ENCODE data around the gene UGCG. TPM values are rescaled to one million over a fixed set of nuclear protein-coding genes. Genes with fewer than 3 reads are reported as not detected.

UGCG gene
- total RNA-seq, 1 experiment from 2014 or later, result 23.3 TPM

GRCh38 chr9:111925017-111925770 is 28.6 kb downstream of the UGCG start:
- H3K14ac ChIP-seq (ENCODE audit: insufficient read depth, low read length), result no peak overlapping the region
- H2BK5ac ChIP-seq (ENCODE audit: insufficient read length, low read length), result no peak overlapping the region
- H3K23me2 ChIP-seq (ENCODE audit: insufficient read length, low read depth, low read length, poor library complexity, severe bottlenecking), result no peaks in the 10 kb centered on the region
- no peaks in the 10 kb centered on the region for H3K79me2 ChIP-seq (ENCODE audit: insufficient read depth, low read length)
- H2AFZ ChIP-seq (ENCODE audit: low read length), result no peak overlapping the region
- H2BK12ac ChIP-seq (ENCODE audit: insufficient read length, low read depth, low read length), result no peak overlapping the region
- no peak overlapping the region for H3K56ac ChIP-seq (ENCODE audit: insufficient read length, low read depth, low read length)
- no CpG with 5 or more reads among the region's 7 CpGs for WGBS (ENCODE audit: extremely low coverage, insufficient read length, low lambda C conversion rate)
- H2BK120ac ChIP-seq (ENCODE audit: low read depth, low read length, poor library complexity, severe bottlenecking), result no peak overlapping the region
- Mint-ChIP-seq H3K36me3 (ENCODE audit: insufficient read depth in 1 of 3, low read depth in 3 of 3) (peaks cover 4 to 21% (median 20%) of the 10 kb centered on the region in 3 experiments; a peak in 5 of 7 replicates), H3K9me3 (no peaks in the 10 kb centered on the region), H3K4me1 (no peaks in the 10 kb centered on the region), H3K27me3 (ENCODE audit: low read depth) (no peaks in the 10 kb centered on the region), H3K27ac (no peak overlapping the region), H3K4me3 (no peak overlapping the region)
- no peak for TF ChIP-seq CTCF (conservative IDR thresholded peaks at IDR 0.05)
- H3K9me3 ChIP-seq (ENCODE audit: control insufficient read depth, low read depth, low read length), result no peaks in the 10 kb centered on the region
- H3K23ac ChIP-seq (ENCODE audit: insufficient read length, low read depth, low read length), result no peak overlapping the region
- H3K27me3 ChIP-seq (ENCODE audit: insufficient read depth, low read length), result no peaks in the 10 kb centered on the region
- H4K5ac ChIP-seq (ENCODE audit: insufficient read length, low read depth, low read length), result no peak overlapping the region
- no peak overlapping the region for H2BK15ac ChIP-seq (ENCODE audit: low read depth, low read length)
- H4K91ac ChIP-seq (ENCODE audit: insufficient read length, low read depth, low read length), result no peak overlapping the region
- peaks cover 3% of the 10 kb centered on the region for H3K79me1 ChIP-seq (ENCODE audit: insufficient read depth, low read depth, low read length, poor library complexity, severe bottlenecking)
- no peak overlapping the region for H3K27ac ChIP-seq (ENCODE audit: insufficient read length, low read depth, low read length)
- H4K8ac ChIP-seq (replicated peaks; ENCODE audit: insufficient read length, low read depth, low read length), result no peak overlapping the region
- no peak overlapping the region for H2AK5ac ChIP-seq (ENCODE audit: insufficient read length, low read length)
- DNase-seq, result no peak
- no peak overlapping the region for H3K4me2 ChIP-seq (ENCODE audit: insufficient read depth, insufficient read length, low read length)
- no peaks in the 10 kb centered on the region for H4K20me1 ChIP-seq (ENCODE audit: control insufficient read depth, insufficient read depth, insufficient read length)
- no peaks in the 10 kb centered on the region for H3K4me1 ChIP-seq (ENCODE audit: insufficient read depth, low read length)
- no peak overlapping the region for H3K4ac ChIP-seq (ENCODE audit: low read depth, low read length)
- no peak overlapping the region for H3K9ac ChIP-seq (ENCODE audit: extremely low read depth, insufficient read length, low read length)
- H3T11ph ChIP-seq (ENCODE audit: low read length), result no peak overlapping the region
- H2BK20ac ChIP-seq (ENCODE audit: low read depth, low read length, poor library complexity, severe bottlenecking), result no peak overlapping the region
- H3K18ac ChIP-seq (ENCODE audit: insufficient read length, low read depth, low read length), result no peak overlapping the region

Measured in H9 (cell line).